ENCODE data around the gene CCDC141. TPM values are rescaled to one million over a fixed set of nuclear protein-coding genes. Genes with fewer than 3 reads are reported as not detected.
"Not testable (repeated sequence)": the region's sequence is repeated elsewhere in the genome, so short reads cannot be mapped to it uniquely, and the experiment has no call there.

Gene CCDC141
- total RNA-seq, 1 experiment from 2014 or later: 0.30 TPM

DNA sequence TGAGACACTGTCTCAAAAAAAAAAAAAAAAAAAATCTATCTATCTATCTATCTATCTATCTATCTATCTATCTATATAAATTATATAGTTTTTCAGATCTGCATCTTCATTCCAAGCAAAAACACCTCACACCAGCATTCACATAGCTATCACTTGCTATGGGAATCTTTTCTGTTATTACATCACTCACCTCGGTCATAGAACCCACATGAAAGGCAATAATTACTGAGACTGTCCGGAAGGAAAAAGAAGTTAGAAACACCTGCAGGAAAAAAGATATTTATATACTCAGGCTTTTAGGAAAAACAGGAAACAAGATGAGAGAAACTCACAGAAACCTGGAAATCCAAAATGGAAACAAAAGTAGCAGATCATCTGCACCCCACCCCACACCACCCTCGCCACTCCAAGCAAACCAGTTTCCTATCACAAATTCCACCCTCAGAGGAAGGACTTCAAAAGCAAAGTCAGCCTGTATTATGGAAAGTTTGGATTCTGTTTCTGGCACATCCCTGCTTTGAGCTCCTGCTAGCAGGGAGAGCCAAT is 21.9 kb upstream of the CCDC141 start:
- H3K9ac ChIP-seq (ENCODE audit: low read length): no peak overlapping the region
- DNase-seq: no peak
- H3K79me2 ChIP-seq (ENCODE audit: low read length): no peaks in the 10 kb centered on the region

DNA sequence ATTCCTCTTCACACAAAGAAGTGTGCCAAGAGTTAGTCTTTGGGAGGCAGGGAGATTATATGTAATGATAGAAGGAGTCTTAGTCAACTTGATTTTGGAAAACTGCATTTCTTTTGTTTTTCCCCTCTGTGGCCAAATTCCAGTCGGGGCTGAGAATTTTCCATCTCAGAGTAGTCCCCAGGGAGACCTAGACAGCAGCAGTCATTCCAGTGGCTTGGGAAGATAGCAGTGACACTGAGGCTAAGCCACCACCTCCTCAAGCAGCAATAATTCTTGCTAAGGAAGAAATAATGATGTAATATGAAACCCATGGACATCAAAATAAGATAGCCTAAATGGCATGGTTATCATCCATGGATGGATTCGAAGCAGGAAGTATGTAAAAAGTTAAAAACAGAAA is 21.0 kb upstream of the CCDC141 start:
- DNase-seq: no peak
- Histone ChIP-seq H3K4me3 (ENCODE audit: low read length) (no peak overlapping the region), H3K4me2 (ENCODE audit: low read depth, low read length, poor library complexity, severe bottlenecking) (no peak overlapping the region), H3K27ac (ENCODE audit: low read length) (no peak overlapping the region), H4K20me1 (ENCODE audit: insufficient read depth, low read depth, low read length) (no peaks in the 10 kb centered on the region), H3K79me2 (ENCODE audit: low read length) (no peaks in the 10 kb centered on the region), H3K4me1 (ENCODE audit: low read length) (no peaks in the 10 kb centered on the region), H3K27me3 (ENCODE audit: low read length) (no peaks in the 10 kb centered on the region), H3K9me3 (ENCODE audit: low read length) (no peaks in the 10 kb centered on the region), H3K36me3 (ENCODE audit: insufficient read depth, low read length) (no peaks in the 10 kb centered on the region), H2AFZ (ENCODE audit: low read length) (no peak overlapping the region), H3K9me2 (replicated peaks; ENCODE audit: insufficient read depth, low read length) (no peaks in the 10 kb centered on the region), H3K9ac (ENCODE audit: low read length) (no peak overlapping the region)

More for the DNA sequence above, 21.9 kb upstream of the CCDC141 start:
- no peaks in the 10 kb centered on the region for H3K9me3 ChIP-seq (ENCODE audit: low read length)
- H3K4me1 ChIP-seq (ENCODE audit: low read length): no peaks in the 10 kb centered on the region
- H3K27me3 ChIP-seq (ENCODE audit: low read length): no peaks in the 10 kb centered on the region
- H3K9me2 ChIP-seq (replicated peaks; ENCODE audit: insufficient read depth, low read length): no peaks in the 10 kb centered on the region
- no peaks in the 10 kb centered on the region for H4K20me1 ChIP-seq (ENCODE audit: insufficient read depth, low read depth, low read length)
- no peak overlapping the region for H2AFZ ChIP-seq (ENCODE audit: low read length)
- H3K36me3 ChIP-seq (ENCODE audit: insufficient read depth, low read length): no peaks in the 10 kb centered on the region
- H3K4me2 ChIP-seq (ENCODE audit: low read depth, low read length, poor library complexity, severe bottlenecking): no peak overlapping the region
- H3K27ac ChIP-seq (ENCODE audit: low read length): no peak overlapping the region
- no peak overlapping the region for H3K4me3 ChIP-seq (ENCODE audit: low read length)

DNA sequence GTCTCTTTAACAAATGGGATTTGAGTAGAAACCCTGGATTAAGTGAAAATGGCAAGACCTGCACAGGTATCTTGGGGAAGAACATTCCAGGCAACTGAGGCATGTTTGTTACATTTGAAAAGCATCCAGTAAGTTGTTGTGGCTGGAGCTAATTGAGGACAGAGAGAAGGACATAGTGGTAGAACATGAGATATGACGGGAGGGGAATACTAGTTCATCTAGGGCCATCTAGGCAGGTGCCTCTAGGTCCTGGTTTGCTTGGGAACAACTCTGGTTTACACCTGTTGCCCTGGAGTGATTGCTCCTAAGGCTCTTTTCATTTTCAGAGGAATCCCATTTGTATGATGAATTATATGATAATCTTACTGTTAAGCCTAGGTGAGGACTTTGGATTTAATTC is 19.7 kb upstream of the CCDC141 start:
- Histone ChIP-seq H3K9ac (ENCODE audit: low read length) (no peak overlapping the region), H3K9me2 (replicated peaks; ENCODE audit: insufficient read depth, low read length) (no peaks in the 10 kb centered on the region), H3K4me3 (ENCODE audit: low read length) (no peak overlapping the region), H3K4me1 (ENCODE audit: low read length) (no peaks in the 10 kb centered on the region), H3K79me2 (ENCODE audit: low read length) (no peaks in the 10 kb centered on the region), H4K20me1 (ENCODE audit: insufficient read depth, low read depth, low read length) (no peaks in the 10 kb centered on the region), H3K9me3 (ENCODE audit: low read length) (no peaks in the 10 kb centered on the region), H3K36me3 (ENCODE audit: insufficient read depth, low read length) (no peaks in the 10 kb centered on the region), H3K4me2 (ENCODE audit: low read depth, low read length, poor library complexity, severe bottlenecking) (no peak overlapping the region), H3K27ac (ENCODE audit: low read length) (no peak overlapping the region), H2AFZ (ENCODE audit: low read length) (no peak overlapping the region), H3K27me3 (ENCODE audit: low read length) (no peaks in the 10 kb centered on the region)
- no peak for DNase-seq

- Histone ChIP-seq H3K27me3 (ENCODE audit: low read length) (no peaks in the 10 kb centered on the region), H3K9me3 (ENCODE audit: low read length) (no peaks in the 10 kb centered on the region), H3K4me2 (ENCODE audit: low read depth, low read length, poor library complexity, severe bottlenecking) (no peak overlapping the region), H3K27ac (ENCODE audit: low read length) (no peak overlapping the region), H3K4me3 (ENCODE audit: low read length) (no peak overlapping the region), H3K9ac (ENCODE audit: low read length) (no peak overlapping the region), H4K20me1 (ENCODE audit: insufficient read depth, low read depth, low read length) (no peaks in the 10 kb centered on the region), H2AFZ (ENCODE audit: low read length) (no peak overlapping the region), H3K36me3 (ENCODE audit: insufficient read depth, low read length) (no peaks in the 10 kb centered on the region), H3K79me2 (ENCODE audit: low read length) (no peaks in the 10 kb centered on the region), H3K9me2 (replicated peaks; ENCODE audit: insufficient read depth, low read length) (no peaks in the 10 kb centered on the region), H3K4me1 (ENCODE audit: low read length) (no peaks in the 10 kb centered on the region)
- DNase-seq: no peak
These were observed 19.2 kb upstream of the CCDC141 start for GRCh38 chr2:179068991-179069643.

- Histone ChIP-seq H3K27ac (ENCODE audit: low read length) (no peak overlapping the region), H4K20me1 (ENCODE audit: insufficient read depth, low read depth, low read length) (no peaks in the 10 kb centered on the region), H3K9ac (ENCODE audit: low read length) (no peak overlapping the region), H3K36me3 (ENCODE audit: insufficient read depth, low read length) (no peaks in the 10 kb centered on the region), H2AFZ (ENCODE audit: low read length) (no peak overlapping the region), H3K79me2 (ENCODE audit: low read length) (no peaks in the 10 kb centered on the region), H3K4me2 (ENCODE audit: low read depth, low read length, poor library complexity, severe bottlenecking) (no peak overlapping the region), H3K4me1 (ENCODE audit: low read length) (no peaks in the 10 kb centered on the region), H3K9me3 (ENCODE audit: low read length) (no peaks in the 10 kb centered on the region), H3K4me3 (ENCODE audit: low read length) (no peak overlapping the region), H3K27me3 (ENCODE audit: low read length) (no peaks in the 10 kb centered on the region), H3K9me2 (replicated peaks; ENCODE audit: insufficient read depth, low read length) (no peaks in the 10 kb centered on the region)
- no peak for DNase-seq
These were observed 9.2 kb upstream of the CCDC141 start for GRCh38 chr2:179059026-179059700.

- H3K4me1 ChIP-seq (ENCODE audit: low read length): no peaks in the 10 kb centered on the region
- no peaks in the 10 kb centered on the region for H3K27me3 ChIP-seq (ENCODE audit: low read length)
- no peaks in the 10 kb centered on the region for H3K36me3 ChIP-seq (ENCODE audit: insufficient read depth, low read length)
- H3K4me2 ChIP-seq (ENCODE audit: low read depth, low read length, poor library complexity, severe bottlenecking): no peak overlapping the region
- no peaks in the 10 kb centered on the region for H4K20me1 ChIP-seq (ENCODE audit: insufficient read depth, low read depth, low read length)
- DNase-seq: no peak
- no peak overlapping the region for H2AFZ ChIP-seq (ENCODE audit: low read length)
- H3K9me3 ChIP-seq (ENCODE audit: low read length): no peaks in the 10 kb centered on the region
- H3K4me3 ChIP-seq (ENCODE audit: low read length): no peak overlapping the region
- H3K9ac ChIP-seq (ENCODE audit: low read length): no peak overlapping the region
- no peaks in the 10 kb centered on the region for H3K9me2 ChIP-seq (replicated peaks; ENCODE audit: insufficient read depth, low read length)
- H3K27ac ChIP-seq (ENCODE audit: low read length): no peak overlapping the region
- H3K79me2 ChIP-seq (ENCODE audit: low read length): no peaks in the 10 kb centered on the region
These were observed 7.8 kb upstream of the CCDC141 start for GRCh38 chr2:179057737-179058136.

- H3K4me1 ChIP-seq (ENCODE audit: low read length); H3K9ac ChIP-seq (ENCODE audit: low read length); H3K9me2 ChIP-seq (replicated peaks; ENCODE audit: insufficient read depth, low read length); H2AFZ ChIP-seq (ENCODE audit: low read length); H3K9me3 ChIP-seq (ENCODE audit: low read length); H3K36me3 ChIP-seq (ENCODE audit: insufficient read depth, low read length); H3K27ac ChIP-seq (ENCODE audit: low read length); H3K27me3 ChIP-seq (ENCODE audit: low read length); H4K20me1 ChIP-seq (ENCODE audit: insufficient read depth, low read depth, low read length); H3K79me2 ChIP-seq (ENCODE audit: low read length); DNase-seq; H3K4me2 ChIP-seq (ENCODE audit: low read depth, low read length, poor library complexity, severe bottlenecking); H3K4me3 ChIP-seq (ENCODE audit: low read length): not testable (repeated sequence)
These were observed 3.6 kb upstream of the CCDC141 start for GRCh38 chr2:179053568-179053967.

- H3K9me3 ChIP-seq (ENCODE audit: low read length): no peaks in the 10 kb centered on the region
- no peak for DNase-seq
- no peak overlapping the region for H3K4me2 ChIP-seq (ENCODE audit: low read depth, low read length, poor library complexity, severe bottlenecking)
- H3K9me2 ChIP-seq (replicated peaks; ENCODE audit: insufficient read depth, low read length): no peaks in the 10 kb centered on the region
- no peaks in the 10 kb centered on the region for H3K36me3 ChIP-seq (ENCODE audit: insufficient read depth, low read length)
- H3K4me1 ChIP-seq (ENCODE audit: low read length): no peaks in the 10 kb centered on the region
- H3K79me2 ChIP-seq (ENCODE audit: low read length): no peaks in the 10 kb centered on the region
- no peaks in the 10 kb centered on the region for H4K20me1 ChIP-seq (ENCODE audit: insufficient read depth, low read depth, low read length)
- H3K27me3 ChIP-seq (ENCODE audit: low read length): no peaks in the 10 kb centered on the region
- no peak overlapping the region for H3K4me3 ChIP-seq (ENCODE audit: low read length)
- no peak overlapping the region for H2AFZ ChIP-seq (ENCODE audit: low read length)
- H3K9ac ChIP-seq (ENCODE audit: low read length): no peak overlapping the region
- no peak overlapping the region for H3K27ac ChIP-seq (ENCODE audit: low read length)
These were observed 1.3 kb upstream of the CCDC141 start for GRCh38 chr2:179051250-179051649.

Measured in Karpas-422 (cell line).